MM.1S (cell line): ENCODE results near the gene TOX3.

Source experiments
- DNase-seq: peaks from one replicate; pipeline ENCODE4 v3.0.0-alpha.2; 2015
- H2AFZ ChIP-seq: fragments of 300-600 bp; sonication (generic); 2 replicates; pipeline ENCODE4 v1.6.0; 2016; ENCODE audit warnings: antibody characterized with exemption, low read length
- H3F3A ChIP-seq: fragments of 300-600 bp; sonication (generic); 2 replicates; pipeline ENCODE4 v1.6.1; 2016; ENCODE audit warnings: mild to moderate bottlenecking, antibody characterized with exemption, low read length, moderate library complexity, mixed read lengths; ENCODE audit not compliant: insufficient read depth
- H3K27ac ChIP-seq: fragments of 300-600 bp; sonication (generic); 2 replicates; pipeline ENCODE4 v1.5.1; 2016; ENCODE audit warnings: mild to moderate bottlenecking, low read length
- H3K27me3 ChIP-seq: fragments of 300-600 bp; sonication (generic); replicated peaks from 2 replicates; pipeline ENCODE4 v1.6.0; 2016; ENCODE audit warnings: low read length; ENCODE audit not compliant: insufficient read depth
- H3K36me3 ChIP-seq: fragments of 300-600 bp; sonication (generic); replicated peaks from 2 replicates; pipeline ENCODE4 v1.6.1; 2016; ENCODE audit warnings: mild to moderate bottlenecking, low read length, mixed read lengths; ENCODE audit not compliant: insufficient read depth
- H3K4me1 ChIP-seq: fragments of 300-600 bp; sonication (generic); 2 replicates; pipeline ENCODE4 v1.6.1; 2016; ENCODE audit warnings: low read length, mixed read lengths
- H3K4me2 ChIP-seq: fragments of 300-600 bp; sonication (generic); 2 replicates; pipeline ENCODE4 v1.6.0; 2016; ENCODE audit warnings: low read depth, low read length
- H3K4me3 ChIP-seq: fragments of 300-600 bp; sonication (generic); 2 replicates; pipeline ENCODE4 v1.5.1; 2016; ENCODE audit warnings: low read length, mixed read lengths
- H3K79me2 ChIP-seq: fragments of 300-600 bp; sonication (generic); 2 replicates; pipeline ENCODE4 v1.6.1; 2016; ENCODE audit warnings: mixed run types, low read length, mixed read lengths
- H3K9ac ChIP-seq: fragments of 300-600 bp; sonication (generic); 2 replicates; pipeline ENCODE4 v1.6.1; 2016; ENCODE audit warnings: low read length, mixed read lengths
- H3K9me2 ChIP-seq: fragments of 300-600 bp; sonication (generic); replicated peaks from 2 replicates; pipeline ENCODE4 v1.6.1; 2016; ENCODE audit warnings: mild to moderate bottlenecking, low read length, mixed read lengths; ENCODE audit not compliant: insufficient read depth
- H3K9me3 ChIP-seq: fragments of 300-600 bp; sonication (generic); replicated peaks from 2 replicates; pipeline ENCODE4 v1.6.1; 2016; ENCODE audit warnings: mild to moderate bottlenecking, low read length, mixed read lengths; ENCODE audit not compliant: insufficient read depth
- H4K20me1 ChIP-seq: fragments of 300-600 bp; sonication (generic); 2 replicates; pipeline ENCODE4 v1.6.1; 2016; ENCODE audit warnings: mild to moderate bottlenecking, low read length, moderate library complexity, mixed read lengths; ENCODE audit not compliant: insufficient read depth
- CTCF ChIP-seq: fragments of 300-600 bp; sonication (generic); IDR thresholded peaks from 2 replicates; pipeline ENCODE4 v1.5.1; 2016; ENCODE audit warnings: antibody characterized with exemption, low read length, mixed read lengths
- EZH2 ChIP-seq: fragments of 300-600 bp; sonication (generic); optimal IDR thresholded peaks from 2 replicates; pipeline ENCODE3; 2017; ENCODE audit warnings: low read depth, mild to moderate bottlenecking, antibody characterized with exemption, low read length, mixed read lengths
- EZH2phosphoT487 ChIP-seq: fragments of 300-600 bp; sonication (generic); IDR thresholded peaks from 2 replicates; pipeline ENCODE4 v1.6.1; 2018; ENCODE audit warnings: antibody characterized with exemption, low read length

Gene TOX3

DNA sequence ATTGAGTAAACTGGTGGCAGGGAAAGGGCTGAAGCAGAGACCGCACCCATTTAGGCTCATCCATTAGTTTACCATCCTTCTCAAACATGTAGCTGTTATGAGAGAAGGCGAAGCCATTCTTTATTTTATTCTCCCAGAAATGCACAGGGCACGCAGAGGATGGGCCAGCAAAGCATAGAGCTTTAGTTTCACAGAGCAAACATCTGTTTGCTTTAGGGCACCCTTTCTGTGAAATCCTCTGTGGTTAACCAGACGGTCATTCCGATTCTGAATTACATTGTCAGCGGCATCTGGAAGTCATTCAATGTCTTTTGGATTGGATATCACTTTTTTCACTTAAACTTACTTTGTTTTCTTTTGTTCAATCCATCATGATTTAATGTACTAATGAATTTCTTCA lies 96.0 kb downstream of the TOX3 start:
- no peak for DNase-seq
- H3K79me2 ChIP-seq: no peaks in the 10 kb centered on the region
- no peaks in the 10 kb centered on the region for H4K20me1 ChIP-seq
- no peaks in the 10 kb centered on the region for H3F3A ChIP-seq
- H3K9me3 ChIP-seq: no peaks in the 10 kb centered on the region
- H3K4me2 ChIP-seq: no peak overlapping the region
- H3K4me3 ChIP-seq: no peak overlapping the region
- H3K27ac ChIP-seq: no peak overlapping the region
- H3K4me1 ChIP-seq: no peaks in the 10 kb centered on the region
- H3K9ac ChIP-seq: no peak overlapping the region
- H2AFZ ChIP-seq: no peak overlapping the region
- no peaks in the 10 kb centered on the region for H3K27me3 ChIP-seq
- TF ChIP-seq CTCF: no peak
- no peak for TF ChIP-seq EZH2
- no peak for TF ChIP-seq EZH2phosphoT487
- no peaks in the 10 kb centered on the region for H3K9me2 ChIP-seq
- no peaks in the 10 kb centered on the region for H3K36me3 ChIP-seq

GRCh38 chr16:52450241-52450640 lies 96.7 kb downstream of the TOX3 start:
- no peaks in the 10 kb centered on the region for H3K4me1 ChIP-seq

GRCh38 chr16:52446080-52446479 lies 100.9 kb downstream of the TOX3 start:
- Histone ChIP-seq H2AFZ (no peak overlapping the region), H3F3A (no peaks in the 10 kb centered on the region), H3K9ac (no peak overlapping the region), H4K20me1 (no peaks in the 10 kb centered on the region), H3K79me2 (no peaks in the 10 kb centered on the region), H3K4me2 (no peak overlapping the region), H3K27ac (no peak overlapping the region), H3K27me3 (no peaks in the 10 kb centered on the region), H3K9me2 (no peaks in the 10 kb centered on the region), H3K9me3 (no peaks in the 10 kb centered on the region), H3K36me3 (no peaks in the 10 kb centered on the region), H3K4me3 (no peak overlapping the region), H3K4me1 (no peaks in the 10 kb centered on the region)
- no peak for TF ChIP-seq EZH2phosphoT487
- no peak for TF ChIP-seq EZH2
- DNase-seq: no peak

More at GRCh38 chr16:52450241-52450640, 96.7 kb downstream of the TOX3 start:
- Histone ChIP-seq H3K27me3 (no peaks in the 10 kb centered on the region), H3K79me2 (no peaks in the 10 kb centered on the region), H3K36me3 (no peaks in the 10 kb centered on the region), H3K27ac (no peak overlapping the region), H3F3A (no peaks in the 10 kb centered on the region), H4K20me1 (no peaks in the 10 kb centered on the region), H3K9ac (no peak overlapping the region), H3K9me3 (no peaks in the 10 kb centered on the region), H2AFZ (no peak overlapping the region), H3K9me2 (no peaks in the 10 kb centered on the region), H3K4me3 (no peak overlapping the region), H3K4me2 (no peak overlapping the region)
- DNase-seq: no peak
- TF ChIP-seq EZH2: no peak
- TF ChIP-seq EZH2phosphoT487: no peak
- no peak for TF ChIP-seq CTCF

DNA sequence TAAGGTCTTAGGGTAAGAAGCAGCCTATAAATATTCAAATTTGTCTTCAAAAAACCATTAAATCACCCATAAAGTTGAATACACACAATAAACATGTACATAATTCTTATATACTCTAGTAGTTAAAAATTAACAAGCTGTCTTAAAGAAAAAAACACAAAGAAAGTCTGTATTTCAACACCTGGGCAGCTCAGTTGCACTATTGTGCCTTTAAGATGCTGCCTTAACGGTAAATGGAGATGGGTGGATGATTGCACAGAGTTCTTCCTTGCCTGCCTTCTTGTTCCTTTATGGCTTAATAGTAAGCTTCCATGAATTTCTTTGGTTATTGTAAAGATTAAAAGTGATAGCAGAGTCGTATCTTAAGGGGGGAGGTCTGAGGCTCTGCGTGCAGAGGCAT lies 105.1 kb downstream of the TOX3 start:
- Histone ChIP-seq H3K4me1 (no peaks in the 10 kb centered on the region), H3K9me3 (no peaks in the 10 kb centered on the region), H3K9me2 (no peaks in the 10 kb centered on the region), H3K9ac (no peak overlapping the region), H3K27ac (no peak overlapping the region), H3K4me3 (no peak overlapping the region), H4K20me1 (no peaks in the 10 kb centered on the region), H3K79me2 (no peaks in the 10 kb centered on the region), H2AFZ (no peak overlapping the region), H3K4me2 (no peak overlapping the region), H3K36me3 (no peaks in the 10 kb centered on the region), H3F3A (no peaks in the 10 kb centered on the region), H3K27me3 (no peaks in the 10 kb centered on the region)
- TF ChIP-seq EZH2 (no peak), CTCF (no peak), EZH2phosphoT487 (no peak)
- no peak for DNase-seq
